Thymus (tissue), 11 donors: ENCODE data around the gene GNG7. TPM values are rescaled to one million over a fixed set of nuclear protein-coding genes. Genes with fewer than 3 reads are reported as not detected.
"Not testable (repeated sequence)": the region's sequence is repeated elsewhere in the genome, so short reads cannot be mapped to it uniquely, and the experiment has no call there.

ENCODE experiments used
- DNase-seq, 9 donors: peaks; one replicate each; pipeline ENCODE4 v3.0.0-alpha.2; 2013; ENCODE audit warnings: low spot score in 9 of 9, low read depth in 6 of 9, missing footprints in 1 of 9
- H3K27ac ChIP-seq, 2 donors: one replicate each; pipeline ENCODE4 v1.5.1; 2013; ENCODE audit warnings: control low read depth in 1 of 2, low read depth in 1 of 2, low read length in 1 of 2, mild to moderate bottlenecking in 1 of 2, moderate library complexity in 1 of 2
- H3K27me3 ChIP-seq, 2 donors: one replicate each; pipeline ENCODE4 v1.5.1; 2013; ENCODE audit warnings: low read length in 1 of 2; ENCODE audit not compliant: control insufficient read depth in 2 of 2, insufficient read depth in 1 of 2
- H3K36me3 ChIP-seq, 2 donors: one replicate each; pipeline ENCODE4 v1.5.1; 2013; ENCODE audit warnings: low read length in 1 of 2, mild to moderate bottlenecking in 1 of 2, moderate library complexity in 1 of 2; ENCODE audit not compliant: control insufficient read depth in 2 of 2, insufficient read depth in 2 of 2
- H3K4me1 ChIP-seq, 2 donors: one replicate each; pipeline ENCODE4 v1.5.1; 2013; ENCODE audit warnings: low read length in 2 of 2; ENCODE audit not compliant: control insufficient read depth in 2 of 2, insufficient read depth in 2 of 2
- H3K4me3 ChIP-seq, 2 donors: one replicate each; pipeline ENCODE4 v1.5.1; 2013; ENCODE audit warnings: low read length in 2 of 2, control low read depth in 1 of 2, mild to moderate bottlenecking in 1 of 2
- H3K9me3 ChIP-seq, 2 donors: one replicate each; pipeline ENCODE4 v1.5.1; 2013; ENCODE audit warnings: low read length in 1 of 2, mild to moderate bottlenecking in 1 of 2; ENCODE audit not compliant: control insufficient read depth in 2 of 2, insufficient read depth in 1 of 2
- WGBS: extraction: QIAGEN DNeasy Blood & Tissue Kit; methylation state at CpG from one replicate; pipeline ENCODE4 v1.1.7; 2013; 5-methylcytosine and 5-hydroxymethylcytosine counted together
- polyA plus RNA-seq: library from polyadenylated mRNA; stranded (reverse); fragments of 200-250 nt; gene quantifications from one replicate; pipeline ENCODE4 v1.2.3, GENCODE V29; 2013
- total RNA-seq: library from RNA; stranded (reverse); fragments of 120-200 nt; gene quantifications from one replicate; pipeline ENCODE4 v1.2.4, GENCODE V29; 2013
- donor health status: healthy.

Gene GNG7
- total and polyA plus RNA-seq, 2 donors = 0.71 to 4.2 TPM

DNA sequence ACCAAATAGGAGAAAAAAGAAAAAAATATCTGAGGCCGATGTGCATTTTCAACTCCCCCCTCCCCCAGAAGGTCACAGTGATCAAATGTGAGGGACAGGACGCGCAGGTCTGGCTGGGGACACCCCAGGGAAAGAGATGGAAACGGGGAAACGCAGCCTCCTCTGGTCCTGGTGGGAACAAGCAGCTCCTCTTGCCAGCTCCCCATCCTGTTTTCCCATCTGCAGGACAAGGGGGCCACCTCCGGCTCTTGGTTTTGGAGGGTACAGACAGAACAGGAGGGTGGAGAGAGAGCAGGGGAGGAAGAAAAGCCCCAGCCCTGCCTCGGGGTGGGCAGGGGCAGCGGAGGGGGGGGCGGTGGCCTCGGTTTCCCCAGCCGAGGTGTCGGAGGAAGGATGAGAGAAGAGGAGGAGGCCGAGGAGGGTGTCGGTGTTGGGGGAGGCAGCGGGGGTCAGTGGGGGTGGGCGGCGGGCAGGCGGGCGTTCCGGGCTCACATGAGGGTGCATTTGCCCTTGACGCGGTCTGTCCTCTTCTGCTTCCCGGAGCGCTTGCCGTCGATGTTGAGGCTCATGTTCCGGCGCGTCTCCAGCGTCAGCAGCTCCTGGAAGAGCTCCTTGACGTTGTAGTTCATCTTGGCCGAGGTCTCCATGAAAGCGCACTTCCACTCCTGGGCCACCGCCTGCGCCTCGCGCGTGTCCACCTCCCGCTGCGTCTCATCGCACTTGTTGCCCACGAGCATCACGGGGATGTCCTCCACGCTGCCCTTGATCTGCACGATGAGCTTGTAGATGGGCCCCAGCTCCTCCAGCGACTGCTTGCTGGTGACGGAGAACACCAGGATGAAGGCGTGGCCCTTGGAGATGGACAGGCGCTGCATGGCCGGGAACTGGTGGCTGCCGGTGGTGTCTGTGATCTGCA, 14.5 kb upstream of the GNG7 start:
- no peak for DNase-seq

DNA sequence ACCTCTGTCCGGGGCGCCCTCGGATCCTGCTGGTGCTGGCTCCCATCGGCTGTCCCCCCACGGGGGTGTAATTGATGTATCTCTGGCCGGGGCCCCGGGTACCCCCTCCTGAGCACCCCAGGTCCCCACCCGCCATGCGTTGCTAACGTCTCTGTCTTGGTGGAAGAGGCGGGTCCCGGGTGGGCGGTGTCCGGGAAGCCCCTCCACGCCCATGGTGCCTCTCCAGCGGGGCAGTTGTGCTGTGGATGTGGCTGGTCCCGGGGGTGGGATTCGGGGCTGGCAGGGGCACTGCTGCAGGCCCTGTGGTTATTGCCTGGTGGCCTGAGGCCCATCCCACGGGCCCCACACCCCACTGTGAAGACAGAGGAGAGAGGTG, 13.8 kb upstream of the GNG7 start:
- peaks cover 22 to 40% of the 10 kb centered on the region in 2 donors for H3K27me3 ChIP-seq
- H3K4me3 ChIP-seq = no peak overlapping the region
- H3K27ac ChIP-seq = no peak overlapping the region
- H3K9me3 ChIP-seq = peaks cover 2 to 12% of the 10 kb centered on the region in 2 donors
- 94% methylated on average over 19 of the region's 19 CpGs for WGBS
- H3K36me3 ChIP-seq = no peaks in the 10 kb centered on the region
- DNase-seq = no peak
- H3K4me1 ChIP-seq = peaks cover 0 to 6% of the 10 kb centered on the region in 2 donors

More for the DNA sequence above, 14.5 kb upstream of the GNG7 start:
- Histone ChIP-seq H3K27me3 (peaks cover 29 to 44% of the 10 kb centered on the region in 2 donors), H3K27ac (no peak overlapping the region), H3K36me3 (no peaks in the 10 kb centered on the region), H3K9me3 (peaks cover 2 to 12% of the 10 kb centered on the region in 2 donors), H3K4me3 (no peak overlapping the region), H3K4me1 (peaks cover 0 to 6% of the 10 kb centered on the region in 2 donors)
- 95% methylated on average over 51 of the region's 51 CpGs for WGBS

DNA sequence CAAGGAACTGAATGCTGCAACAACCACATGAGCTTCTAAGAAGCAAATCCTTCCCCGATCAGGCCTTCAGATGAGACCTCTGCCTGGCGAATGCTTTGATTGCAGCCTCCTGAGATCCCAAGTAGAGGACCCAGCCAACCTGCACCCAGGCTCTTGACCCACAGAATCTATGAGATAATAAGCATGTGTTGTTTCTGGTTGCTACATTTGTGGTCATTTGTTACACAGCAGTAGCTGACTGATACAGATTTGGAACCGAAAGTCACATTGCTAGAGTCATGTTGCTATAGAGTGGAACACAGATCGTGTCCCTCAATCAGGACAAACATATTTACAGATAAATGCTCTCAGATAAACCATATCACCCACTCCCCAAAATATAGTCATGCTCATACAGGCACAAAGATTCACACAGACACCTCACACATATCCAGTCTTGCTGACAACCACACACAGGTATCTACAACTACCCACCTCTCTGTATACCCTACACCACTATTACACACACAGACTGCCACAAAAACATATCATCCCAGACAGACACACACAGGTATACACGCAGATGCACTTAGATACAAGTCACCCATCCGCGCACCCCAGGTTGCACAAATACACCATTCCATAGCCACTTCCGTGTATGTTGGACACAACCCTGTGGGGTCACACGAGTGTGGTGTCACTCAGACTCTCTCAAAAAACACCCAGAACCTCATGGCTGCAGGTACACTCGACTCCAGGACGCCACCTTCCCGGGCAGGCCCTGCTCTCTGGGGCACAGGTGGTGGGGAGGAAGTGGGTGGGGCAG, 13.2 kb upstream of the GNG7 start:
- peaks cover 16 to 41% of the 10 kb centered on the region in 2 donors for H3K27me3 ChIP-seq
- 96% methylated on average over 12 of the region's 12 CpGs for WGBS
- peaks cover 0 to 7% of the 10 kb centered on the region in 2 donors for H3K4me1 ChIP-seq
- H3K9me3 ChIP-seq = peaks cover 2 to 12% of the 10 kb centered on the region in 2 donors
- no peak overlapping the region for H3K4me3 ChIP-seq
- H3K36me3 ChIP-seq = no peaks in the 10 kb centered on the region
- no peak for DNase-seq
- H3K27ac ChIP-seq = no peak overlapping the region

GRCh38 chr19:2714531-2715269, 12.2 kb upstream of the GNG7 start:
- Histone ChIP-seq H3K9me3 (peaks cover 2 to 12% of the 10 kb centered on the region in 2 donors), H3K4me1 (peaks cover 0 to 5% of the 10 kb centered on the region in 2 donors), H3K27me3 (peaks cover 9 to 31% of the 10 kb centered on the region in 2 donors), H3K4me3 (no peak overlapping the region), H3K27ac (no peak overlapping the region), H3K36me3 (no peaks in the 10 kb centered on the region)
- no peak for DNase-seq
- WGBS = 91% methylated on average over 16 of the region's 16 CpGs

GRCh38 chr19:2714102-2714501, 11.6 kb upstream of the GNG7 start:
- 68% methylated on average over 1 of the region's 1 CpG for WGBS
- Histone ChIP-seq H3K9me3 (peaks cover 2 to 12% of the 10 kb centered on the region in 2 donors), H3K27me3 (peaks cover 3 to 25% of the 10 kb centered on the region in 2 donors)
- not testable (repeated sequence) for H3K27ac ChIP-seq, H3K4me1 ChIP-seq, DNase-seq, H3K36me3 ChIP-seq, H3K4me3 ChIP-seq

DNA sequence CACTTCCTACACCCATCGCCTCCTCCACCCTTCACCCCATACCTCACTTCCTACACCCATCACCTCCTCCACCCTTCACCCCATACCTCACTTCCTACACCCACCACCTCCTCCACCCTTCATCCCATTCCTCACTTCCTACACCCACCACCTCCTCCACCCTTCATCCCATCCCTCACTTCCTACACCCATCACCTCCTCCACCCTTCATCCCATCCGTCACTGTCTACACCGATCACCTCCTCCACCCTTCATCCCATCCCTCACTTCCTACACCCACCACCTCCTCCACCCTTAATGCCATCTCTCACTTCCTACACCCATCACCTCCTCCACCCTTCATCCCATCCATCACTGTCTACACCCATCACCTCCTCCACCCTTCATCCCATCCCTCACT, 10.7 kb upstream of the GNG7 start:
- H3K4me1 ChIP-seq, DNase-seq, H3K4me3 ChIP-seq, H3K36me3 ChIP-seq, H3K27ac ChIP-seq: not testable (repeated sequence)
- H3K27me3 ChIP-seq = peaks cover 0 to 16% of the 10 kb centered on the region in 2 donors
- WGBS = 83% methylated on average over 3 of the region's 3 CpGs
- H3K9me3 ChIP-seq = peaks cover 2 to 12% of the 10 kb centered on the region in 2 donors

DNA sequence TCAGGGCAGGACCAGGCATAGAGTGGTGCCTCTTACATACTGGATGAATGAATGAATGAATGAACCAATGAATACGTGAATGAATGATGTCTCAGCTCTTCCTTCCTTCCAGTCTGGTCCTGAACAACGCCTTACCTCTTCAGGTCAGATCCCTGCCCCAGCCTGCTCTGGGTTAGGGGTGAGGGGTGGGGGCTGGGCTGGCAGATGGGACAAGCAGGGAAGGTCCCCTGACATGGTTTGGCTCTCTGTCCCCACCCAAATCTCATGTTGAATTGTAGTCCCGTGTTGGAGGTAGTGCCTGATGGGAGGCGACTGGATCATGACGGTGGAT, 9.3 kb upstream of the GNG7 start:
- H3K36me3 ChIP-seq = no peaks in the 10 kb centered on the region
- H3K27me3 ChIP-seq = peaks cover 0 to 5% of the 10 kb centered on the region in 2 donors
- H3K4me1 ChIP-seq = peaks cover 0 to 5% of the 10 kb centered on the region in 2 donors
- H3K27ac ChIP-seq = no peak overlapping the region
- DNase-seq = no peak
- H3K9me3 ChIP-seq = peaks cover 2 to 12% of the 10 kb centered on the region in 2 donors
- 96% methylated on average over 5 of the region's 5 CpGs for WGBS
- H3K4me3 ChIP-seq = no peak overlapping the region

DNA sequence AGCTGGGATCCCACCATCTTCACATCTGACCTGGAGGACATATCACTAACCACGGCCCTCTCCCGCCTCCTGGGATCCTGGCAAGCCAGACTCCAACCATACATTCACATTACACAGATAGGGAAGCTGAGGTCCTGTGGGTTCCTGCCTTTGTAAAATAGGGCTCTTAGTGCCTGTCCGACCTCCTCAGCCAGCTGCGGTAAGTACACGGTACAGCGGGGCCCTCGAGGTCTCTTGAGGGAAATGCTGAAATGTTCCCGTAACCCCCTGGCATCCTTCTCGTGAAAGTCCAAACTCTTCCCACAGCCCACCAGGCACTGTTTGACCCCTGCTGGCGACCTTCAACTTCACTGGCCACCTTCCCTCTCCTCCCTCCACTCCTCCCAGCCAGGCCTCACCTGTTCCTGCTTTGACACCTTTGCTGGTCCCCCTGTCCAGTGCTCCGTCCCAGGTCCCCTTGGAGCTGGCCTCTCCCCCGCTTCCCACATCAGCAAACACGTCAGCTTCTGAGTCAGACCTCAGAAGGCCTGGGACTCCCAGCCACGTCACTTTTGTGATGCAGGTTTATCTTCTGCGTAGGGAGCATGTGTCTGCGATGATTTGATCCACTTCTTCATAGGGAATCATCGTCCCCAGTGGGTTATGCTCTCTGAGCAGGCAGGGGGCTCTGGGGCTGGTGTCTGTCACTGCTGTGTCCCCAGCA, 8.8 kb upstream of the GNG7 start:
- 85% methylated on average over 17 of the region's 17 CpGs for WGBS
- H3K4me3 ChIP-seq = no peak overlapping the region
- peaks cover 0 to 5% of the 10 kb centered on the region in 2 donors for H3K27me3 ChIP-seq
- DNase-seq = no peak
- H3K4me1 ChIP-seq = peaks cover 0 to 5% of the 10 kb centered on the region in 2 donors
- H3K36me3 ChIP-seq = no peaks in the 10 kb centered on the region
- peaks cover 2 to 12% of the 10 kb centered on the region in 2 donors for H3K9me3 ChIP-seq
- no peak overlapping the region for H3K27ac ChIP-seq
